IPS-15b (cell line): ENCODE data around the gene MPP1.

Experiments used
- H3K27me3 ChIP-seq: one replicate; pipeline ENCODE4 v1.6.1; 2013; ENCODE audit warnings: low read length; ENCODE audit not compliant: control insufficient read depth, insufficient read depth
- H3K36me3 ChIP-seq: one replicate; pipeline ENCODE4 v1.6.1; 2013; ENCODE audit warnings: low read length; ENCODE audit not compliant: control insufficient read depth, insufficient read depth
- H3K4me1 ChIP-seq: one replicate; pipeline ENCODE4 v1.6.1; 2013; ENCODE audit warnings: mild to moderate bottlenecking, low read length; ENCODE audit not compliant: control insufficient read depth, insufficient read depth
- H3K4me3 ChIP-seq: one replicate; pipeline ENCODE4 v1.5.1; 2013; ENCODE audit warnings: low read depth, low read length
- H3K9ac ChIP-seq: one replicate; pipeline ENCODE4 v1.6.1; 2013; ENCODE audit warnings: low read depth, mild to moderate bottlenecking, low read length
- H3K9me3 ChIP-seq: one replicate; pipeline ENCODE4 v1.6.1; 2013; ENCODE audit warnings: mild to moderate bottlenecking, low read length; ENCODE audit not compliant: control insufficient read depth, insufficient read depth

Gene MPP1

DNA sequence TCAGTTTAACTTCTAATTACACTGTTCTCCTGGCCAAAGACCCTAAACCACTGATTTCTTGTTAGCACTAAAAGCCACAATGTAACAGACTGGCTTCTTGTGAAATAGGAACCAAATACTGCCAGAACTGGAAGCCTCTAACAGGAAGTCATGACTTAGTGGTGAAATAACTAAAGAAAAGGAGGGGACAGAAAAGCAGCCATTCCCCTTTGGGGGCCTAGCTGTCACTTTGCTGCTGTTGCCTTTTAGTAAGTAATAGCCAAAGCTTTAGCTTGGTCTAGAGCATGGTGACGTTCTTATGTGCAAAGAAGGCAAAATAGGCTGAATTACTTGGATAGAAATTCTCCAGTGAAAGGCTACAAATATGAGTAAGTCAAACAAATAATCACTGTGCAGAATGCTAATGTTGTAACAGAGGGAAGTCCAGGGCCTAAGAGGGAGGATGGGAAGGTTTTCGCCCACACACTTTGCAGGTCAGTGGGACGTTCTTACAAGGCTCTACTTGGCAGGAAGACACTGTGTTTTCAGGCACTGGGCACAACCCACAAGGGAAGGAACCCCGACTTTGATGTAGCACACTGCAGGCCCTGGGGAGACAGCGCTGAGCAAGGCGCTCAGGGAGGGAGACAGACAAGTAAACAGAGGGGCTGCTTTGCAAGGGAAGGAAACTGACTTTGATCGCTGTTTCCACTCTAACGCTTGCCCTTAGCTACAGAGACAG lies 71.1 kb downstream of the MPP1 start:
- H3K27me3 ChIP-seq: no peaks in the 10 kb centered on the region
- peaks cover 3% of the 10 kb centered on the region for H3K9me3 ChIP-seq
- peaks cover 3% of the 10 kb centered on the region for H3K4me1 ChIP-seq
- H3K4me3 ChIP-seq: no peak overlapping the region
- H3K9ac ChIP-seq: no peak overlapping the region
- H3K36me3 ChIP-seq: no peaks in the 10 kb centered on the region

DNA sequence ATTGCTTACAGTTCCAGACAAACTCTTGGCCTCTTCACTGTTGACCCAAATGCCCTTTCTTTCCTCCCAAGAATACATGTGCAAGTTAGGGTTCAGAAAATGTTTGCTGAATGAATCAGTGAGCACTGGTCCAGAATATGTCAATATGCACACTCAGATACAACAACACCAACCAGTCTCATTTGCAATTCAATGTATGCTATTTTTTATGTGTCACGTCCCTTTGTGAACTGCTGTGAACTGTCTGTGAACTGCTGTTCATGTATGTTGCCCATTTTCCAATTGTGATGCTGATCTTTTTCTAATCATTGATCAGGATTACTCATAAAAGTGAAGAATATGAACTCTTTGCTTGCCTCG lies 72.2 kb downstream of the MPP1 start:
- Histone ChIP-seq H3K4me3 (no peak overlapping the region), H3K4me1 (peaks cover 3% of the 10 kb centered on the region), H3K27me3 (no peaks in the 10 kb centered on the region), H3K9me3 (peaks cover 3% of the 10 kb centered on the region), H3K9ac (no peak overlapping the region), H3K36me3 (no peaks in the 10 kb centered on the region)

DNA sequence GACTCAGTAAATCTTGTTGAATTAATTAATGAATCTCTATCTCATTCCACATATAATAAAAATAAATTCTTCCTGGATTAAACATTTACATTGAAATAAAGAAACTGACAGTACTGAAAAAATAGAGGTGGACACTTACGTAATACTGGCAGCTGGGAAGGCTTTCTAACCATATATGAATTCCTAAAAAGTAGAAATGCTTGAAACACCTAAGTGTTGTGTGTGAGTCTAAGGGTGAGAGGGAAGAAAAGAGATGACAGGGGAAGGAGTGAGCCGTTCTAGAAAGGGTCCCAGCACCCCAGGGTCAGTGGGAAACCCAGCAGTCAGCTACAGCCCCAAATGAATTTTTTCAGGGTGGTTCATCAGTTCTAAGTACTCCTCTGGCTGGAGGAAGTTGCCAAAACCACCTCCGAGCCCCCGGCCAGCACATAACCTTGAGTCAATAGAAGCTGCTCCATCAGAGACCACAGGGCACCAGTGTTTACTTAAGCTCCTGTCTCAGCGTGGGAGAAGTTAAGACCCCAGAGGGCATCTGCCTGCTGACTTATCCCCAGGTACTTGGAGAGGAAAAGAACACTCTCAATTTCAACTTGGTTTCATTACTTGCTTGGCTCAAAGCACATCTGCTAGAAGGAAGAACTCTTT lies 72.7 kb downstream of the MPP1 start:
- Histone ChIP-seq H3K9me3 (peaks cover 3% of the 10 kb centered on the region), H3K4me1 (peaks cover 3% of the 10 kb centered on the region), H3K27me3 (no peaks in the 10 kb centered on the region), H3K9ac (no peak overlapping the region), H3K36me3 (no peaks in the 10 kb centered on the region), H3K4me3 (no peak overlapping the region)

DNA sequence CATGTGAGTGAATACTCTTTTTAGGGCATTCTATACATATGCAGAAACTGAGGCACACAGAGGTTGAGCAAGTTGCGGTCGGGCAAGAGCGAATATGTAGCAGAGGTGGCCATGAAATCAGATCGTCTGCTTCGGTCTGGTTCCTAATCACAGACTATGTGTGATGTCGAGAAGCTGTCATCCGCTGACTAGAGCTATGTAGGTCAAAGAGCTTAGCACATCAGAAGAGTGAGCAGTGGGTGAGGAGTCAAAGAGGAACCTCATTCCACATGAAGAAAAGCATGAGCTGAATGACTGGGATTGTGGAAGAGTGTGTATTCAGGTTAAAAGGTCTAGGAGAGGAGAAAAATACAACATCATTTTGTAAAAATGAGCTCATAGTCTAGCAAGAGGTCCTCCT lies 73.4 kb downstream of the MPP1 start:
- Histone ChIP-seq H3K36me3 (no peaks in the 10 kb centered on the region), H3K4me1 (peaks cover 3% of the 10 kb centered on the region), H3K9ac (no peak overlapping the region), H3K4me3 (no peak overlapping the region), H3K27me3 (no peaks in the 10 kb centered on the region), H3K9me3 (peaks cover 3% of the 10 kb centered on the region)

DNA sequence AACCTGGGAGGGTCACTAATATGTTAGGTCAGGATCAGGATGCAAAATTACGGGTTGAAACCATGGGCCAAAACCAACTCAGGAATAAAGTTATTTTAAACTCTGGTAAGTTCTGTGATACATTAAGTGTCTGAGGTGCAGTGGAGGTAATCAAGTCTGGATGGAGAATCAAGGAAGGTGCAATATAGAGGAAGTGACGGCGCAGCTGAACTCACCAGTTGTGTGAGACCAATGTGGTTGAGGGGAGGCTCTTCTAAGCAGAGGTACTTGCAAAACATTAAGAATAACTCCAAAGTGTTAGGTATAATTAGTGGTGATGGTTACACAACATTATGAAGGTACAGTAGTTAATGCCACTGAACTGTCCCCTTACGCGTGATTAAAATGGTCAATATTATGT lies 74.1 kb downstream of the MPP1 start:
- peaks cover 3% of the 10 kb centered on the region for H3K4me1 ChIP-seq

DNA sequence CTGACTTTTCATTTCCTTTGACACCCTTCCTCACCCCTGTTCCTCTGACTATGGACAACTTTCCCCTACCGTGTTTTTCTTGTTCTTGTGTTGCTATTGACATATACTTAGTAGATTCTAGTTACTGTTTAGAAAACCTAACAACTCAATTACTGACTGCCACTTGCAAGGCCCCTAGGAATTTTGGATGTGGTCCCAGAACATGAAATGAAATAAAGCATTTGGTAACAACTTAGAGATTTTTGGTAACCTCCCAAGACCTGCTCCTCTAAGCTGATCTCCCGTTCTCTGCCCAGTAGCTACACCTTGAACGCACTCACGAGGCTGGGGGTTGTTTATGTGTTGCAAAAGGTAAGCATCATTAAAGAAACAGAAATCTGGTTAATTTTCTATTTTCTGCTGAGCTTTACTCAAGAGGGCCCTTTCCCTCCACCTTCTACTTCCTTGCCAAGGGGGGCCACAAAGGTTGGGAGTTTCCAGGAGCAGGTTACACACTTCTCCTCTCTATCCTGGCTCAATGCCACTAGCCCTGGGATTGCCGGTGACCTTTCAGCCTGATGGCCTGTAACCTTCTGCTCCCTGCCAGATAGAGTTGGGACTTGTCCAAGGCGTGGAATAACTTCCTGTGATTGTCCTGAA lies 74.9 kb downstream of the MPP1 start:
- H3K9ac ChIP-seq: no peak overlapping the region
- peaks cover 3% of the 10 kb centered on the region for H3K4me1 ChIP-seq
- H3K27me3 ChIP-seq: no peaks in the 10 kb centered on the region
- peaks cover 3% of the 10 kb centered on the region for H3K9me3 ChIP-seq
- H3K36me3 ChIP-seq: no peaks in the 10 kb centered on the region
- no peak overlapping the region for H3K4me3 ChIP-seq

More for the DNA sequence above, 74.1 kb downstream of the MPP1 start:
- Histone ChIP-seq H3K27me3 (no peaks in the 10 kb centered on the region), H3K36me3 (no peaks in the 10 kb centered on the region), H3K9me3 (peaks cover 3% of the 10 kb centered on the region), H3K9ac (no peak overlapping the region), H3K4me3 (no peak overlapping the region)

- H3K36me3 ChIP-seq: no peaks in the 10 kb centered on the region
- H3K9ac ChIP-seq: no peak overlapping the region
- no peaks in the 10 kb centered on the region for H3K27me3 ChIP-seq
- H3K9me3 ChIP-seq: peaks cover 3% of the 10 kb centered on the region
- H3K4me1 ChIP-seq: peaks cover 2% of the 10 kb centered on the region
- H3K4me3 ChIP-seq: no peak overlapping the region
Measured at GRCh38 chrX:154729439-154729838, 75.8 kb downstream of the MPP1 start.
